ENCODE data around the gene ZBED4.

- TF ChIP-seq TAF1 (IDR thresholded peaks at IDR 0.05; ENCODE audit: low read depth, low read length) (no peak), POLR2A (IDR thresholded peaks at IDR 0.05; ENCODE audit: low read depth, low read length) (no peak)
Observed at GRCh38 chr22:49814856-49815255, 38.8 kb upstream of the ZBED4 start.

All from GM12891 (cell line).